Smooth muscle cell (in vitro differentiated cells): ENCODE results near the gene ABCC9. TPM values are rescaled to one million over a fixed set of nuclear protein-coding genes. Genes with fewer than 3 reads are reported as not detected.

Source experiments
- DNase-seq: peaks from one replicate; lab custom pipeline; 2025; ENCODE audit not compliant: unreplicated experiment; lab: John Stamatoyannopoulos, UW
- H2AFZ ChIP-seq: fragments of 200-600 bp; sonication (generic); 2 replicates; pipeline ENCODE4 v1.6.0; 2016; ENCODE audit warnings: antibody characterized with exemption, low read depth, mild to moderate bottlenecking
- H3F3A ChIP-seq: fragments of 200-600 bp; sonication (generic); 2 replicates; pipeline ENCODE4 v1.6.0; 2017; ENCODE audit warnings: antibody characterized with exemption, low read depth
- H3K27ac ChIP-seq: fragments of 200-600 bp; sonication (generic); 2 replicates; pipeline ENCODE4 v1.5.1; 2016; ENCODE audit warnings: low read depth, mild to moderate bottlenecking
- H3K27me3 ChIP-seq: fragments of 200-600 bp; sonication (generic); 2 replicates; pipeline ENCODE4 v1.6.1; 2016; ENCODE audit warnings: low read depth, mild to moderate bottlenecking
- H3K36me3 ChIP-seq: fragments of 200-600 bp; sonication (generic); 2 replicates; pipeline ENCODE4 v1.5.1; 2016; ENCODE audit warnings: low read depth
- H3K4me1 ChIP-seq: fragments of 200-600 bp; sonication (generic); 2 replicates; pipeline ENCODE4 v1.5.1; 2016; ENCODE audit warnings: low read depth
- H3K4me2 ChIP-seq: fragments of 200-600 bp; sonication (generic); 2 replicates; pipeline ENCODE4 v1.6.0; 2016; ENCODE audit warnings: mild to moderate bottlenecking
- H3K4me3 ChIP-seq: fragments of 200-600 bp; sonication (generic); 2 replicates; pipeline ENCODE4 v1.5.1; 2016; ENCODE audit warnings: mild to moderate bottlenecking
- H3K79me2 ChIP-seq: fragments of 200-600 bp; sonication (generic); 2 replicates; pipeline ENCODE4 v1.6.0; 2016; ENCODE audit warnings: low read depth, mild to moderate bottlenecking
- H3K9ac ChIP-seq: fragments of 200-600 bp; sonication (generic); 2 replicates; pipeline ENCODE4 v1.6.0; 2016; ENCODE audit warnings: low read depth
- H3K9me3 ChIP-seq: fragments of 200-600 bp; sonication (generic); replicated peaks from 2 replicates; pipeline ENCODE4 v1.5.1; 2016; ENCODE audit warnings: low read depth
- H4K20me1 ChIP-seq: fragments of 200-600 bp; sonication (generic); 2 replicates; pipeline ENCODE4 v1.6.0; 2016; ENCODE audit warnings: low read depth
- CTCF ChIP-seq: fragments of 200-600 bp; sonication (generic); IDR thresholded peaks from 2 replicates; pipeline ENCODE4 v1.5.1; 2017; ENCODE audit warnings: borderline replicate concordance, mild to moderate bottlenecking, antibody characterized with exemption; ENCODE audit not compliant: insufficient read depth, poor library complexity, severe bottlenecking
- WGBS: methylation state at CpG from one replicate; pipeline ENCODE4 v1.1.7; 2016; ENCODE audit warnings: low lambda C conversion rate; 5-methylcytosine and 5-hydroxymethylcytosine counted together
- polyA plus RNA-seq: library from polyadenylated mRNA; unstranded; fragments of >200 nt; fragmentation: Nextera tagmentation; extraction: Ambion mirVana; gene quantifications from 2 replicates; pipeline ENCODE4 v1.2.1, GENCODE V29; 2016
- total RNA-seq: library from RNA; depleted of rRNA; stranded (reverse); fragments of >200 nt; gene quantifications from 2 replicates; pipeline ENCODE4 v1.2.3, GENCODE V29; 2014

Gene ABCC9
- total and polyA plus RNA-seq, 2 experiments from 2014 or later: 0.22 TPM; not detected in 1

GRCh38 chr12:21949036-21949435, 7.8 kb upstream of the ABCC9 start:
- no peak for TF ChIP-seq CTCF
- no peaks in the 10 kb centered on the region for H4K20me1 ChIP-seq
- H3K9me3 ChIP-seq: no peaks in the 10 kb centered on the region

DNA sequence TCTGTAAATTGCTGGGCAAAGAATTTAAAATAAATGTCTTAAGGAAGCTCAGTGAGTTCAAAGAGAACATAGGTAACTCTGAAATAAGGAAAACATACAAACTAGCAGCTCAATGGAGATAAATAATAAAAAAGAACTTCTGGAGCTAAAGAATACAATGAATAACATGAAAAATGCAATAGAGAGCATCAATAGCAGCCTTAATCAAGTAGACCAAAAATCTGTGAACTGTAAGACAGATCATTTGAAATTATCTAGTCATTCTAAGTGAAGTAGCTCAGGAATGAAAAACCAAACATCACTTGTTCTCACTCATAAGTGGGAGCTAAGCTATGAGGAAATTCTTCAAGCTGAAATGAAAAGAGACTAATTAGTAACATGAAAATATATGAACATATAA, 5.8 kb upstream of the ABCC9 start:
- TF ChIP-seq CTCF: no peak
- H2AFZ ChIP-seq: no peak overlapping the region
- H3K27me3 ChIP-seq: peaks cover 7% of the 10 kb centered on the region

More at GRCh38 chr12:21949036-21949435, 7.8 kb upstream of the ABCC9 start:
- no peak for DNase-seq
- 67% methylated on average over 1 of the region's 1 CpG for WGBS
- Histone ChIP-seq H3K79me2 (no peaks in the 10 kb centered on the region), H3K4me3 (no peak overlapping the region), H3K4me2 (no peak overlapping the region), H3K36me3 (peaks cover 5% of the 10 kb centered on the region), H3K9ac (no peak overlapping the region), H3K4me1 (no peaks in the 10 kb centered on the region), H2AFZ (no peak overlapping the region), H3F3A (no peaks in the 10 kb centered on the region), H3K27me3 (no peaks in the 10 kb centered on the region), H3K27ac (no peak overlapping the region)

GRCh38 chr12:21945002-21945401, 3.8 kb upstream of the ABCC9 start:
- Histone ChIP-seq H3K36me3 (peaks cover 5% of the 10 kb centered on the region), H3K9ac (no peak overlapping the region), H3K4me2 (no peak overlapping the region), H3K79me2 (no peaks in the 10 kb centered on the region), H2AFZ (no peak overlapping the region), H3K4me1 (peaks cover 6% of the 10 kb centered on the region), H3K9me3 (no peaks in the 10 kb centered on the region), H3K27ac (no peak overlapping the region), H3K4me3 (no peak overlapping the region), H3F3A (no peaks in the 10 kb centered on the region), H3K27me3 (peaks cover 27% of the 10 kb centered on the region), H4K20me1 (no peaks in the 10 kb centered on the region)
- no peak for DNase-seq
- no peak for TF ChIP-seq CTCF
- WGBS: 93% methylated on average over 4 of the region's 4 CpGs

More for the DNA sequence above, 5.8 kb upstream of the ABCC9 start:
- peaks cover 5% of the 10 kb centered on the region for H3K36me3 ChIP-seq
- no peak overlapping the region for H3K4me2 ChIP-seq
- no peak overlapping the region for H3K4me3 ChIP-seq
- H3K9ac ChIP-seq: no peak overlapping the region
- no peak overlapping the region for H3K27ac ChIP-seq
- H4K20me1 ChIP-seq: no peaks in the 10 kb centered on the region
- no peaks in the 10 kb centered on the region for H3K9me3 ChIP-seq
- DNase-seq: no peak
- H3F3A ChIP-seq: no peaks in the 10 kb centered on the region
- no peaks in the 10 kb centered on the region for H3K4me1 ChIP-seq
- H3K79me2 ChIP-seq: no peaks in the 10 kb centered on the region

- no peak for TF ChIP-seq CTCF
- 29% methylated on average over 11 of the region's 11 CpGs for WGBS
- no peak overlapping the region for H3K27ac ChIP-seq
- no peak for DNase-seq
- peaks cover 54% of the 10 kb centered on the region for H3K27me3 ChIP-seq
- peak overlapping the region; percentile 78 for H2AFZ ChIP-seq
- H3K4me3 ChIP-seq: peak overlapping the region; percentile 55
- peak overlapping the region; percentile 86 for H3K4me2 ChIP-seq
- no peaks in the 10 kb centered on the region for H3F3A ChIP-seq
- H3K79me2 ChIP-seq: no peaks in the 10 kb centered on the region
- H3K9ac ChIP-seq: no peak overlapping the region
- H3K36me3 ChIP-seq: no peaks in the 10 kb centered on the region
- H3K4me1 ChIP-seq: peaks cover 6% of the 10 kb centered on the region
- no peaks in the 10 kb centered on the region for H3K9me3 ChIP-seq
- no peaks in the 10 kb centered on the region for H4K20me1 ChIP-seq
Observed at GRCh38 chr12:21942377-21942703, 1.1 kb upstream of the ABCC9 start.
